Measurements from ENCODE around the gene RCN1.

RCN1 gene

GRCh38 chr11:32152216-32152615, 61.3 kb downstream of the RCN1 start:
- no peak for TF ChIP-seq ZFX (IDR thresholded peaks at IDR 0.05; ENCODE audit: borderline replicate concordance)
- TF ChIP-seq CTCF (IDR thresholded peaks at IDR 0.05), result no peak
- H3K27ac ChIP-seq, result no peak overlapping the region

DNA sequence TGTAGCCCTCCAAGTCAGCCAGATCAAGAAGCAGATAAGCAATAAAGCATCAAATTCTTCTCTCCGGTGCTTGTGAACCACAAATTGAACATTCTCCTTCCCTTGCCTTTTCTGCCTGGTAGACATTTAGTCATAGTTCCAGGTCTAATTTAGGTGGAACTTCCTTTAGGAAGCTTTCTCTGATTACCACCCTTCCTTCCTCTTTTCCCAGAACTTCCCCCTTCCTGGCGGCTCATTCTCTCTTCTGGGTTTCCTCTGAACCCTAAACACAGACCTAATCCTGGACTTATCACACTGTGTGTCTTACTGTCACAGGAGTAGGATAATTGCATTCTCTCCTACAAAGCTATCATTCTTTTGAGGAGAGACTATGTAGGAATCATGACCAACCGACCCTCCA, 61.9 kb downstream of the RCN1 start:
- no peak overlapping the region for H3K27ac ChIP-seq
- no peak for TF ChIP-seq ZFX (IDR thresholded peaks at IDR 0.05; ENCODE audit: borderline replicate concordance)
- TF ChIP-seq CTCF (IDR thresholded peaks at IDR 0.05), result no peak

GRCh38 chr11:32153747-32154146, 62.9 kb downstream of the RCN1 start:
- TF ChIP-seq CTCF (IDR thresholded peaks at IDR 0.05) (no peak), ZFX (IDR thresholded peaks at IDR 0.05; ENCODE audit: borderline replicate concordance) (no peak)
- H3K27ac ChIP-seq, result no peak overlapping the region

DNA sequence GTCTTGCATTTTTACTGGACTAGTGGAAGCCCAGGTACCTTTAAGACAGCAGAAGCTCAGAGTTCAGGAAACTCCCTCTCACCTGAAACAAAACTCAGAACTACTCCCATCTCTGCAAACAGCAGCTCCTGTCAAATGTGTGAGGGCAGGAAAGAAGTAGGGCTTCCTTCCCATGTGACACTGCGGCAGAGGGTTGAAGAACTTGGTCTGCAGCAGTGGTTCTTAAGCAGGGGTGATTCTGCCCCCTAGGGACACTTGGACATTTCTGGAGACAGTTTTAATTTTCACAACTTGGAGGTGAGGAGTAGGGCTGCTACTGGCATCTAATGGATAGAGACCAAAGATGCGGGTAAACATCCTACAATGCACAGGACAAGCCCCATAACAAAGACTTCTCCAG, 63.4 kb downstream of the RCN1 start:
- no peak overlapping the region for H3K27ac ChIP-seq
- TF ChIP-seq CTCF (IDR thresholded peaks at IDR 0.05) (no peak), ZFX (IDR thresholded peaks at IDR 0.05; ENCODE audit: borderline replicate concordance) (no peak)

All from 22Rv1 (cell line).